Measurements from ENCODE around the gene ITPR2.
"Not testable (repeated sequence)": the region's sequence is repeated elsewhere in the genome, so short reads cannot be mapped to it uniquely, and the experiment has no call there.

Gene ITPR2

GRCh38 chr12:26783816-26784379 is 49.1 kb downstream of the ITPR2 start:
- not testable (repeated sequence) for DNase-seq

DNA sequence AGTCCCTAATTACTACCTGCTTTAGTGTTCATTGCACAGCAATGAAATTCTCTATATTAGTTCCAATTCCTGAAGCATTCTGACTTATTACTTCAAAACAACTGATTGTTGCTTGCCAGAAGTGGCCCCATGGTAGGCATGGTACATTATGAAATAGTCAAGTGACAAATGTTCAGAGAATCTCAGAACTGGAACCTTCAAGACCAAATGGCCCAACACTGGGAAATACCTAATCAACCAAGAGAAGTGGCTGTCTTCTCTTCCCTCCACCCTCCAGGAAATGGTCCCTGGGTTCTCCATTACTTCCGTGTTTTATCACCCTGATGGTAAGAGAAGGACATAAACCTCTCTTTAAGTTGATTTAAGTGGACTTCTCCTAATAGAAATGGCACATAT is 49.9 kb downstream of the ITPR2 start:
- no peak for DNase-seq

GRCh38 chr12:26782372-26783130 is 50.4 kb downstream of the ITPR2 start:
- no peak for DNase-seq

GRCh38 chr12:26780656-26781055 is 52.3 kb downstream of the ITPR2 start:
- not testable (repeated sequence) for DNase-seq

DNA sequence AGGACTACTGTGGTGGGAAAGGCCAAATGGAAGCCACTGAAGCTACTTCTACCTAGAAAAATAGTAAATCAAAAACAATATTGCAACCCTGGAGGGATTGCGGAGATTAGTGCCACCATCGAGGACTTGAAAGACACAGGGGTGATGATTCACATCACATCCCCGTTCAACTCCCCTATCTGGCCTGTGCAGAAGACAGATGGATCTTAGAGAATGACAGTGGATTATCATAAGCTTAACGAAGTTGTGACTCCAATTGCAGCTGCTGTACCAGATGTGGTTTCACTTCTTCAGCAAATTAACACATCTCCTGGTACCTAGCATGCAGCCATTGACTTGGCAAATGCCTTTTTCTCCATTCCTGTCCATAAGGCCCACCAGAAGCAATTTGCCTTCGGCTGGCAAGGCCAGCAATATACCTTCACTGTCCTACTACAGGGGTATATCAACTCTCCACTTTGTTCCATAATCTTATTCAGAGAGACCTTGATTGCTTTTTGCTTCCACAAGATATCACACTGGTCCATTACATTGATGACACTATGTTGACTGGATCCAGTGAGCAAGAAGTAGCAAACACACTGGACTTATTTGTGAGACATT is 54.7 kb downstream of the ITPR2 start:
- not testable (repeated sequence) for DNase-seq

DNA sequence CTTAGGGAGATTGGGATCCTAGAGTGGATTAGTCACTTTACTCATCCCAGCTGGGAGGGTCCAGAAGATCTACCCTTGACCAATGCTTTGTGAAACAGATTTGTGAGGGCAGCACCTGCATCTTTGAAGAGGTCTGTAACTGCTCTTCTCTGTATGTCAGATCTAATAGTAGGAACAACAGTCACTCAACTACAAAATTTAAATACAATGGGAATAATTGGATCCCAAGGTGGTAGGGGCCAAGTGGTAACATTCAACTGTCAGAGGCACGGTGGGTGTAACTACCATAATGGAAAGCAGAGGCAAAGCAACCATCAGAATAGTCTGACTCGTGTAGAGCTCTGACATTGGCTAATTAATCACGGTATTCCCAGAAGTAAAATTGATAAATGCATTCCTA is 55.8 kb downstream of the ITPR2 start:
- DNase-seq, result no peak

DNA sequence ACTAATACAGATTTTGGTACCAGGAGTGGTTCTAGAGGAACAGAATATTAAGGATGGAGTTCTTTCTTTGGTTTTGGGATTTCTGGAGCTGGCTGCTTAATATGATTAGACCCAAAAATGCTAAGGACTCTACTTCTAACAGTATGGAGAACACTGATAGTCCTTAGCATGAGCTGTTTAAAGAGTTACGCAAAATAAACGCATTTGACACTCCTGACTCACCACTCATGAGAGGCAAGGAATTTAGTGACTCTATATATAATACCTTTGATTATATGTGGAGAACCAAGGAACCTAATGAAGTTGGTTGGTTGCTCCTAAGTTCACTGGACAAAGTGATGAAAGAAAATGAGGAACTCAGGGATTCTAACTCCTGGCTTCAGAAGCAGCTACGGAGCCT is 57.0 kb downstream of the ITPR2 start:
- DNase-seq, result not testable (repeated sequence)

DNA sequence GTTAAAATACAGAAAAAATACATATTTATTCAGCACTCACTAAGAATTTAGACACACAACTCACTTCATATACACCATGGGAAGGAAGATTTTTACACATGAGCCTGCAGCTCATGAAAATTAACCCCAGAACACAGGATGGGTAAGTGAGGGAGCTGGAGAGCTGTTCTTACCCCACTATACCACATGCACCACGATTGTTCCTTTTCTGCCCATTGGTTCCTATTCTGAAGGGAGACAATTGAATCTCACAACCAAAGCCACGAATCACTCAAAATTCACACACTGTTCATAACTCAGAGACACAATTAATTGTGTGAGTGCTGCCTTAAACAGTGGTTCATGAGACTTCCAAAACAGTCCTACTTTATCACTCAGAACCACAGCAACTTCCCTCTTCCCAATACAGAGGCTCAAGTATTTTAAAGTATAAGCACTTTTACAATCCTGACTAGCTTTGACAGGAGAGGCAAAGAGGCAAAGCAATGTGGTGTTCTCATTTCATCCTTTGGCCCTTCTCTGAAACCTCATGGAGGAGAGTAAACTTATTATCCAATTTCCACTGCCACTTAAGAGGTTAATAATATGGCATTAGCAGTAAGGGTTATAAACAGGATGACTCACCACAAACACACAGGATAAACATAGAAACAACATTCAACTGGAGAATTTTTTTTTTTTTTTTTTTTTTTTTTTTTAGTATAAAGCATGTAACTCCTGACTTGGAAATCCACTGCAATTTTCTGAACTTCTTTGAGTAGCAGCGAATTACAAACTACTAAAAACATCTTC is 59.5 kb downstream of the ITPR2 start:
- DNase-seq, result no peak

- DNase-seq, result no peak
Observed at GRCh38 chr12:26771861-26772260, 61.1 kb downstream of the ITPR2 start.

GRCh38 chr12:26770239-26771070 is 62.5 kb downstream of the ITPR2 start:
- no peak for DNase-seq

GRCh38 chr12:26769611-26770010 is 63.4 kb downstream of the ITPR2 start:
- DNase-seq, result no peak

GRCh38 chr12:26768611-26769603 is 64.1 kb downstream of the ITPR2 start:
- no peak for DNase-seq

- no peak for DNase-seq
Observed at GRCh38 chr12:26767865-26768264, 65.1 kb downstream of the ITPR2 start.

- DNase-seq, result no peak
Observed at GRCh38 chr12:26767116-26767515, 65.9 kb downstream of the ITPR2 start.

DNA sequence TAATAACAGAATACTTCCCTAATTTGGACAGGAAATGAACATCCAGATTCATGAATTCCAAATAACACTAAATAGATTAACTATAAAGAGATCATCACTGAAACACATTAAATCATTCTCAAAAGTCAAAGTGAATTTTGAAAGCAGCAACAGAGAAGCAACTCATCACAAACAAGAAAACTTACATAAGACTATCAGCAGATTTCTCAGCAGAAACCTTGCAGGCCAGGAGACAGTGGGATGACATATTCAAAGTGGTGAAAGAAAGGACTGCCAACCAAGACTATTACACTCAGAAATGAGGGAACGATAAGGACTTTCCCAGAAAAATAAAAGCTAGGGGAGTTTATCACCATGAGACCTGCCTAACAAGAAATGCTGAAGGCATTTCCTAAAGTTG is 70.8 kb downstream of the ITPR2 start:
- no peak for DNase-seq

DNA sequence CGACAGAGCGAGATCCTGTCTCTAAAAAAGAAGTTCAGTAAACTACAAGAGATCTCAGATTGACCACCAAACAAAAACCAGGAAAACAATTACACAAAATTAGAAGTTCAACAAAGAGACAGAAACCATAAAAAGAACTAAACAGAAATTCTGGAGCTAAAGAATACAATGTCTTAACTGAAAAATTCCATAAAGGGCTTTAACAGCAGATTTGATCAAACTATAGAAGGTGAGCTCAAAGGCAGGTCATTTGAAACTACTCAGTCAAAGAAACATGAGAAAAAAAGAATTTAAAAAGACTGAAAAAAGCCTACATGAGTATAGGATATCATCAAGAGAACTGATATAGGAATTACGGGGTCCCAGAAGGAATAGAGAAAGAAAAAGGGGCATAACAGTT is 71.2 kb downstream of the ITPR2 start:
- no peak for DNase-seq

- no peak for DNase-seq
Observed at GRCh38 chr12:26760657-26761293, 72.2 kb downstream of the ITPR2 start.

DNA sequence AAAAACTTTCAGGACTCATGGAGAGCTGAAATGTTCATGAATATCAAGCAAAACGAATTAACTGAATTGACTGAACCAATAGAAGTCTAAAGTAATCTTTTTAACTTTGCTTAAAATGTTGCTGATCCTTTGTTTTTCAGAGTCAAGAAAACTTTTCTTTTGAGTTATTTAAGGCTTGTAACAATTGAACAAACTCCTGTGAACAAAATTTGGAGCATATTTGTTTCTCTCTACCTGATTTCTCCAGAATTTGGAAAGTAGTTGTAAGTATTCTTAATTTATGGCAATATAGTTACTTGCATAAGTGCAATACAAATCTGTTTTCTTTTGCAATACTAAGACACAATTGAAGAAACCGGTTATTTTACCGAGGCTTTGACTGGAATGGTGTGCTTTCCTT is 77.6 kb downstream of the ITPR2 start:
- not testable (repeated sequence) for DNase-seq

DNA sequence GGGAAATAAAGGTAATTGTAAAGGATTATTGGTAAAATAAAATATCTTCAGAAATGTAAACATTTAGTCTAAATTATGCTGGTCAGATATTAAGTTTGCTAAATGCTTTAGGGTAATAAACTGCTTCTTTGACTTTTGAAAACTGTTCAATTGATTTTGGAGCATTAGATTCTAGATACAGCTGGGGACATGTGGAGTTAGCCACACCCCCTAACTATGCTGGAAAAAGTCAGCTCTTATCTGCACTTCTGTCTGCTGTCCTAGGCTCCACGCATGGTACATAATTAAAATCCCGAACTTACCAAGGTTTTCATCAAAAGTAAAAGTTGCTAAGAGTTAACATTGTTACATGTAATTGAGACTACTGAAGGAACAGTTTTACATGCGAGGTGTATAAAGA is 78.8 kb downstream of the ITPR2 start:
- no peak for DNase-seq

GRCh38 chr12:26751179-26751578 is 81.8 kb downstream of the ITPR2 start:
- DNase-seq, result no peak
